Measurements from ENCODE around the gene AP1G2. TPM values are rescaled to one million over a fixed set of nuclear protein-coding genes. Genes with fewer than 3 reads are reported as not detected.

AP1G2 gene
- total and polyA plus RNA-seq, 2 of the 4 experiments (the other 2 are of a cell fraction), result 2.9 to 19.2 TPM

DNA sequence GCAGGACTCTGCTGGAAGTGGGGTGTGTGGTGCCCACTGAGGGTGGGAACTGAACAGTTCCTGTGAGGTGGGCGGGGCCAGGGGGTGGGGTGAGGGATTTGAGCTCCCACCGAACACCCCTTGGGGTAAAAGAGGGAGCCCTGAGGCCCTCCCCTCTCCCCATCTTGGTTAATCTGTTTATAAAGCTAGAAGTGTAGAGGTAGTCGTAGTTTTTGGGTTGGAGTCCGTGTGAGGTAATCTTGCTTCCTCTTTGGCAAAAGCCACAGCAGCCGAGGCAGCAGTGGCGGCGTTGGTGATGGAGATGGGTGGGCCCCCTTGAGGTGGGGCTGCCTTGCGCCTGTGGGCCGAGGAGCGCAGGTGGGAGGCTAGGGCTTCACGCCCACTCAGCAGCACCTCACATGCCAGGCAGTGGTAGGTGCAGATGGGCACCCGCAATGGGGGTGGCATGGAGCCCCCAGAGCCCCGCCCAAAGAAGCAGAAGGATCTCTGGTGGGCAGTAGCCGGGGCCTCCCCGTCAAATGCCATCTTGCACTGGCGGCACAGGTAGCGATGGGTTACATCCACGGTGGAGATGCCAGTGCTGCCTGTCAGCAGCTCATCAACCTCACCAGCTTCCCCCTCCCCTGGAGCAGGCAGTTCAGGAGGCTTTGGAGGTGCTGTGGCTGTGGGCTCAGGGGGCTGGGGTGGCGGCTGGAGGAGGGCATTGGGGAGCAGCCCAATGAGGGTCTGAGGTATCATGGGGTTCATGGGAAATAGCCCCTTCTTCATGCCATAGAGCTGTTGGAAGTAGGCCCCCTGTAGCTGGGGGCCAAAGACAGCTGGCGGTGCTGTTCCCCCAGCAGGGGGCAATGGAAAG is 45.6 kb downstream of the AP1G2 start:
- Histone ChIP-seq H2AK5ac (ENCODE audit: low read depth, low read length) (no peak overlapping the region), H2BK20ac (ENCODE audit: low read depth, low read length) (no peak overlapping the region), H2AFZ (replicated peaks; ENCODE audit: low read length, poor library complexity) (no peak overlapping the region), H3K9me1 (ENCODE audit: insufficient read depth, low read length) (no peaks in the 10 kb centered on the region), H3K79me1 (ENCODE audit: low read depth in 1 of 2, low read length in 2 of 2) (no peaks in the 10 kb centered on the region), H2BK5ac (ENCODE audit: low read depth, low read length, poor library complexity, severe bottlenecking) (no peak overlapping the region), H2BK120ac (ENCODE audit: low read depth, low read length) (no peak overlapping the region), H3K56ac (ENCODE audit: extremely low read depth, insufficient read depth, low read length) (no peak overlapping the region), H3K9me3 (ENCODE audit: control insufficient read depth, insufficient read depth, low read length) (no peaks in the 10 kb centered on the region), H3K9ac (ENCODE audit: low read depth, low read length) (no peak overlapping the region), H2BK15ac (ENCODE audit: low read depth, low read length) (no peak overlapping the region), H2AK9ac (replicated peaks; ENCODE audit: low read depth, low read length, poor library complexity) (no peak overlapping the region), H3K36me3 (ENCODE audit: control insufficient read depth, insufficient read depth, low read length) (no peaks in the 10 kb centered on the region), H3K18ac (ENCODE audit: low read depth, low read length) (no peak overlapping the region), H3K14ac (replicated peaks; ENCODE audit: low read depth, low read length) (no peak overlapping the region), H3K27ac (ENCODE audit: insufficient read depth, low read length) (no peak overlapping the region), H3K4me2 (ENCODE audit: low read depth, low read length) (no peak overlapping the region), H4K8ac (ENCODE audit: low read depth in 2 of 2, low read length in 2 of 2) (no peak overlapping the region), H4K5ac (ENCODE audit: low read depth, low read length) (no peak overlapping the region), H3K4me3 (ENCODE audit: insufficient read depth, low read depth, low read length) (no peak overlapping the region), H3K27me3 (ENCODE audit: control insufficient read depth, insufficient read depth, low read length) (no peaks in the 10 kb centered on the region; the same call in 1 of the 2 replicates), H4K20me1 (ENCODE audit: insufficient read depth, low read length) (no peaks in the 10 kb centered on the region), H3K23ac (ENCODE audit: low read depth, low read length) (no peak overlapping the region), H3K4ac (ENCODE audit: low read depth, low read length) (no peak overlapping the region), H3K4me1 (ENCODE audit: control insufficient read depth, insufficient read depth, low read length) (no peaks in the 10 kb centered on the region), H4K91ac (ENCODE audit: insufficient read depth, low read depth, low read length) (no peak overlapping the region)
- in situ Hi-C loops (cut with MboI; ENCODE audit: low sequenced_read_pairs), result no loop called here
- DNase-seq, result no peak
- CTCF ChIA-PET, result no interaction called here
- TF ChIP-seq POLR2A (IDR thresholded peaks at IDR 0.05; ENCODE audit: low read depth, low read length) (no peak), CHD1 (IDR thresholded peaks at IDR 0.05; ENCODE audit: low read depth, low read length) (no peak), MAFK (IDR thresholded peaks at IDR 0.05; ENCODE audit: low read depth, low read length) (no peak), SMC3 (IDR thresholded peaks at IDR 0.05; ENCODE audit: low read depth, low read length) (no peak), NFE2L2 (IDR thresholded peaks at IDR 0.05; ENCODE audit: low read depth, low read length) (no peak), CTCF (conservative IDR thresholded peaks at IDR 0.05; ENCODE audit: low read depth, low read length) (no peak), RFX5 (IDR thresholded peaks at IDR 0.05; ENCODE audit: low read depth, low read length) (no peak), MXI1 (IDR thresholded peaks at IDR 0.05; ENCODE audit: borderline replicate concordance, low read depth, low read length) (no peak), CEBPB (IDR thresholded peaks at IDR 0.05; ENCODE audit: low read depth, low read length) (no peak)
- WGBS, 2 experiments (ENCODE audit: extremely low coverage in 2 of 2, insufficient read length in 1 of 2), result 94% methylated on average over 10 of the region's 20 CpGs; no CpG with 5 or more reads in 1 of the 2 experiments
- intact Hi-C loops (cut with micrococcal nuclease), result no loop called here
- ATAC-seq (ENCODE audit: low read depth), result no peak
- POLR2A ChIA-PET (ENCODE audit: unreplicated experiment), result no interaction called here
- no TSS peak for BruUV-seq (replicated peaks)
- dilution Hi-C loops (cut with HindIII; ENCODE audit: low sequenced_read_pairs, unreplicated experiment), result no loop called here

All from IMR-90 (cell line).